ENCODE measurements around the gene SFN.

Gene SFN

DNA sequence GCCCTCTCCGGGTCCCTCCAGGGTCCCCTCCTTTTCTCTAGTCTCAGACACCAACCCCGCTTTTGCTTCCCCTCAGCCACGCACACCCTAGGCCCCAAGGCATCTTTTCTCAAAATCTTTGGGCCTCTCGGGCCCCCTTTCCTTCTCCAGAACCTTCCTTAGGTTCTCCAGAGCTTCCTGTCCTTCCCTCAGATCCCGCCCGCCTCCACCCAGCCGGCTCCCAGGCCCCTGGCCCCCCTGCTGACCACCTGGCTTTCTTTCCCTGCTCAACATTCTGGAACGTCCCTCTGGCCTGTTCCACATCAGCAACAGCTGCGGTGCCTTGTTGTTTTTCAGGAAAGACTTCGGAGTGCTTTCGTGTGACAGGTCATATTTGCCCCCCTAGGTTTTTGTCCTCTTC is 35.3 kb upstream of the SFN start:
- peaks cover 9% of the 10 kb centered on the region for H3K79me2 ChIP-seq (ENCODE audit: control insufficient read depth, insufficient read depth, low read length, poor library complexity)
- peaks cover 22 to 26% of the 10 kb centered on the region in 2 experiments for H3K4me1 ChIP-seq (ENCODE audit: control insufficient read depth in 1 of 2, insufficient read depth in 2 of 2, low read length in 2 of 2)
- no CpG with 5 or more reads among the region's 11 CpGs for WGBS (ENCODE audit: extremely low coverage, insufficient coverage, insufficient read length)
- no peak overlapping the region for H4K12ac ChIP-seq (ENCODE audit: low read depth, low read length)
- H3K36me3 ChIP-seq (ENCODE audit: control insufficient read depth in 1 of 2, insufficient read depth in 2 of 2, low read length in 2 of 2): peaks cover 12 to 22% of the 10 kb centered on the region in 2 experiments
- H2BK5ac ChIP-seq (ENCODE audit: low read depth, low read length, poor library complexity): no peak overlapping the region
- no peak overlapping the region for H2AFZ ChIP-seq (ENCODE audit: insufficient read depth, low read length, poor library complexity)
- H3K4ac ChIP-seq (ENCODE audit: low read depth, low read length): peak overlapping the region; percentile 84
- H2BK12ac ChIP-seq (ENCODE audit: low read length): peak overlapping the region; percentile 11
- no peak overlapping the region for H3K14ac ChIP-seq (ENCODE audit: low read length)
- H2AK5ac ChIP-seq (ENCODE audit: low read length): no peak overlapping the region
- no peak overlapping the region for H3K9ac ChIP-seq (ENCODE audit: low read length)
- H3K27me3 ChIP-seq (ENCODE audit: insufficient read depth, low read length): no peaks in the 10 kb centered on the region
- DNase-seq: no peak
- H4K8ac ChIP-seq (ENCODE audit: low read depth, low read length): no peak overlapping the region
- no peak overlapping the region for H3K4me3 ChIP-seq (ENCODE audit: low read depth, low read length)
- no peak overlapping the region for H3K27ac ChIP-seq (ENCODE audit: low read depth, low read length)
- peaks cover 10% of the 10 kb centered on the region for H3K79me1 ChIP-seq (ENCODE audit: low read length)
- H3K9me3 ChIP-seq (ENCODE audit: insufficient read depth, low read depth, low read length): no peaks in the 10 kb centered on the region
- H3K18ac ChIP-seq (ENCODE audit: low read length): peak overlapping the region; percentile 92
- no peak overlapping the region for H2BK120ac ChIP-seq (ENCODE audit: insufficient read depth, low read length, poor library complexity)
- no peak overlapping the region for H3K23ac ChIP-seq (ENCODE audit: low read length)
- no peak overlapping the region for H4K91ac ChIP-seq (ENCODE audit: low read depth, low read length)
- peak overlapping the region; percentile 59 for H3K4me2 ChIP-seq (ENCODE audit: low read length)

GRCh38 chr1:26828411-26828991 is 34.4 kb upstream of the SFN start:
- Histone ChIP-seq H3K4me2 (ENCODE audit: low read length) (peak overlapping the region; percentile 14), H3K9ac (ENCODE audit: low read length) (no peak overlapping the region), H3K23ac (ENCODE audit: low read length) (no peak overlapping the region), H3K4me1 (ENCODE audit: control insufficient read depth in 1 of 2, insufficient read depth in 2 of 2, low read length in 2 of 2) (peaks cover 22 to 26% of the 10 kb centered on the region in 2 experiments), H3K4me3 (ENCODE audit: low read depth, low read length) (no peak overlapping the region), H2BK5ac (ENCODE audit: low read depth, low read length, poor library complexity) (no peak overlapping the region), H2BK120ac (ENCODE audit: insufficient read depth, low read length, poor library complexity) (no peak overlapping the region), H3K14ac (ENCODE audit: low read length) (no peak overlapping the region), H3K9me3 (ENCODE audit: insufficient read depth, low read depth, low read length) (no peaks in the 10 kb centered on the region), H3K27me3 (ENCODE audit: insufficient read depth, low read length) (no peaks in the 10 kb centered on the region), H4K91ac (ENCODE audit: low read depth, low read length) (no peak overlapping the region), H2AK5ac (ENCODE audit: low read length) (no peak overlapping the region), H3K79me2 (ENCODE audit: control insufficient read depth, insufficient read depth, low read length, poor library complexity) (peaks cover 9% of the 10 kb centered on the region), H4K12ac (ENCODE audit: low read depth, low read length) (no peak overlapping the region), H3K27ac (ENCODE audit: low read depth, low read length) (no peak overlapping the region), H2BK12ac (ENCODE audit: low read length) (no peak overlapping the region), H3K36me3 (ENCODE audit: control insufficient read depth in 1 of 2, insufficient read depth in 2 of 2, low read length in 2 of 2) (peaks cover 17 to 29% of the 10 kb centered on the region in 2 experiments), H3K18ac (ENCODE audit: low read length) (no peak overlapping the region), H3K79me1 (ENCODE audit: low read length) (peaks cover 10% of the 10 kb centered on the region), H4K8ac (ENCODE audit: low read depth, low read length) (no peak overlapping the region), H3K4ac (ENCODE audit: low read depth, low read length) (peak overlapping the region; percentile 30), H2AFZ (ENCODE audit: insufficient read depth, low read length, poor library complexity) (no peak overlapping the region)
- DNase-seq: peak in 1 of 2 donors; percentile 15
- WGBS (ENCODE audit: extremely low coverage, insufficient coverage, insufficient read length): no CpG with 5 or more reads among the region's 4 CpGs

GRCh38 chr1:26829184-26829911 is 33.6 kb upstream of the SFN start:
- H3K36me3 ChIP-seq (ENCODE audit: control insufficient read depth in 1 of 2, insufficient read depth in 2 of 2, low read length in 2 of 2): peaks cover 25 to 37% of the 10 kb centered on the region in 2 experiments
- no peak overlapping the region for H2AK5ac ChIP-seq (ENCODE audit: low read length)
- no peak overlapping the region for H3K27ac ChIP-seq (ENCODE audit: low read depth, low read length)
- no peaks in the 10 kb centered on the region for H3K9me3 ChIP-seq (ENCODE audit: insufficient read depth, low read depth, low read length)
- no peak overlapping the region for H3K4me3 ChIP-seq (ENCODE audit: low read depth, low read length)
- no peak overlapping the region for H4K91ac ChIP-seq (ENCODE audit: low read depth, low read length)
- H2BK120ac ChIP-seq (ENCODE audit: insufficient read depth, low read length, poor library complexity): no peak overlapping the region
- H3K4me2 ChIP-seq (ENCODE audit: low read length): no peak overlapping the region
- H2BK12ac ChIP-seq (ENCODE audit: low read length): no peak overlapping the region
- no peak overlapping the region for H3K9ac ChIP-seq (ENCODE audit: low read length)
- WGBS (ENCODE audit: extremely low coverage, insufficient coverage, insufficient read length): no CpG with 5 or more reads among the region's 6 CpGs
- no peak overlapping the region for H4K12ac ChIP-seq (ENCODE audit: low read depth, low read length)
- peaks cover 9% of the 10 kb centered on the region for H3K79me2 ChIP-seq (ENCODE audit: control insufficient read depth, insufficient read depth, low read length, poor library complexity)
- no peak overlapping the region for H3K4ac ChIP-seq (ENCODE audit: low read depth, low read length)
- no peak overlapping the region for H2BK5ac ChIP-seq (ENCODE audit: low read depth, low read length, poor library complexity)
- no peak for DNase-seq
- no peak overlapping the region for H3K14ac ChIP-seq (ENCODE audit: low read length)
- H4K8ac ChIP-seq (ENCODE audit: low read depth, low read length): no peak overlapping the region
- no peak overlapping the region for H3K18ac ChIP-seq (ENCODE audit: low read length)
- peaks cover 10% of the 10 kb centered on the region for H3K79me1 ChIP-seq (ENCODE audit: low read length)
- no peaks in the 10 kb centered on the region for H3K27me3 ChIP-seq (ENCODE audit: insufficient read depth, low read length)
- H3K4me1 ChIP-seq (ENCODE audit: control insufficient read depth in 1 of 2, insufficient read depth in 2 of 2, low read length in 2 of 2): peaks cover 22 to 24% of the 10 kb centered on the region in 2 experiments
- no peak overlapping the region for H3K23ac ChIP-seq (ENCODE audit: low read length)
- H2AFZ ChIP-seq (ENCODE audit: insufficient read depth, low read length, poor library complexity): no peak overlapping the region

GRCh38 chr1:26831059-26831458 is 31.9 kb upstream of the SFN start:
- no peak overlapping the region for H4K91ac ChIP-seq (ENCODE audit: low read depth, low read length)
- H4K8ac ChIP-seq (ENCODE audit: low read depth, low read length): no peak overlapping the region
- no peak overlapping the region for H3K18ac ChIP-seq (ENCODE audit: low read length)
- no peak overlapping the region for H3K23ac ChIP-seq (ENCODE audit: low read length)
- H3K4me2 ChIP-seq (ENCODE audit: low read length): no peak overlapping the region
- no peak overlapping the region for H3K9ac ChIP-seq (ENCODE audit: low read length)
- no peak overlapping the region for H3K27ac ChIP-seq (ENCODE audit: low read depth, low read length)
- H3K79me1 ChIP-seq (ENCODE audit: low read length): peaks cover 7% of the 10 kb centered on the region
- no peak overlapping the region for H2BK12ac ChIP-seq (ENCODE audit: low read length)
- no peaks in the 10 kb centered on the region for H3K27me3 ChIP-seq (ENCODE audit: insufficient read depth, low read length)
- no peak for DNase-seq
- H3K4ac ChIP-seq (ENCODE audit: low read depth, low read length): no peak overlapping the region
- no peaks in the 10 kb centered on the region for H3K9me3 ChIP-seq (ENCODE audit: insufficient read depth, low read depth, low read length)
- no peak overlapping the region for H3K4me3 ChIP-seq (ENCODE audit: low read depth, low read length)
- no peak overlapping the region for H2BK5ac ChIP-seq (ENCODE audit: low read depth, low read length, poor library complexity)
- H3K4me1 ChIP-seq (ENCODE audit: control insufficient read depth in 1 of 2, insufficient read depth in 2 of 2, low read length in 2 of 2): peaks cover 12 to 16% of the 10 kb centered on the region in 2 experiments
- H3K14ac ChIP-seq (ENCODE audit: low read length): no peak overlapping the region
- peaks cover 39 to 51% of the 10 kb centered on the region in 2 experiments for H3K36me3 ChIP-seq (ENCODE audit: control insufficient read depth in 1 of 2, insufficient read depth in 2 of 2, low read length in 2 of 2)
- no peak overlapping the region for H4K12ac ChIP-seq (ENCODE audit: low read depth, low read length)
- H2AFZ ChIP-seq (ENCODE audit: insufficient read depth, low read length, poor library complexity): no peak overlapping the region
- no CpG with 5 or more reads among the region's 3 CpGs for WGBS (ENCODE audit: extremely low coverage, insufficient coverage, insufficient read length)
- H2BK120ac ChIP-seq (ENCODE audit: insufficient read depth, low read length, poor library complexity): no peak overlapping the region
- H3K79me2 ChIP-seq (ENCODE audit: control insufficient read depth, insufficient read depth, low read length, poor library complexity): peaks cover 8% of the 10 kb centered on the region
- H2AK5ac ChIP-seq (ENCODE audit: low read length): no peak overlapping the region

Data from trophoblast cell (in vitro differentiated cells and primary cell).